Endothelial cell of umbilical vein (primary cell): ENCODE data around the gene LCT. TPM values are rescaled to one million over a fixed set of nuclear protein-coding genes. Genes with fewer than 3 reads are reported as not detected.

Experiments
- BruUV-seq: library from RNA; stranded (reverse); fragments of 400-500 nt; replicated peaks from 2 replicates; lab custom pipeline; 2021; lab: Mats Ljungman, UMichigan
- CTCF ChIA-PET: fragments of 300-600, 350-600 bp; sonication (Branson Sonifier 250); formaldehyde crosslinking; loops from one replicate; lab custom pipeline; 2021; ENCODE audit warnings: antibody characterized with exemption, inconsistent platforms; lab: Charles Lee
- POLR2A ChIA-PET: fragments of 300-600, 350-600 bp; sonication (Branson Sonifier 250); formaldehyde crosslinking; loops from one replicate; lab custom pipeline; 2021; ENCODE audit warnings: antibody characterized with exemption, inconsistent platforms; lab: Charles Lee
- DNase-seq: peaks from one replicate; pipeline ENCODE4 v3.0.0-alpha.2; 2011; ENCODE audit warnings: low read depth, low spot score
- FAIRE-seq: peaks from 2 replicates; lab custom pipeline; 2011; peaks lifted over from hg19 to GRCh38; lab: Jason Lieb, UNC
- H2AFZ ChIP-seq: 2 replicates; pipeline ENCODE4 v1.6.0; 2012; ENCODE audit warnings: low read depth, low read length, control low read depth, inconsistent platforms
- H3K27ac ChIP-seq: 2 replicates; pipeline ENCODE4 v1.5.1; 2011; ENCODE audit warnings: low read depth, mild to moderate bottlenecking, control low read depth, low read length, moderate library complexity; ENCODE audit not compliant: insufficient read depth
- H3K27me3 ChIP-seq, 2 experiments: 2 replicates each; pipeline versions ENCODE4 v1.6.0 to v1.6.1; 2011; ENCODE audit warnings: low read length in 2 of 2, mixed read lengths in 1 of 2; ENCODE audit not compliant: control insufficient read depth in 2 of 2, insufficient read depth in 2 of 2
- H3K36me3 ChIP-seq, 2 experiments: 2 replicates in 1 of 2; 3 replicates in 1 of 2; pipeline ENCODE4 v1.5.1; 2011; ENCODE audit warnings: low read length in 2 of 2, mild to moderate bottlenecking in 1 of 2, moderate library complexity in 1 of 2; ENCODE audit not compliant: control insufficient read depth in 2 of 2, insufficient read depth in 2 of 2; ENCODE audit errors: extremely low read depth in 1 of 2
- H3K4me1 ChIP-seq: 3 replicates; pipeline ENCODE4 v1.5.1; 2011; ENCODE audit warnings: mild to moderate bottlenecking, low read length; ENCODE audit not compliant: control insufficient read depth, insufficient read depth; ENCODE audit errors: extremely low read depth
- H3K4me2 ChIP-seq: 2 replicates; pipeline ENCODE4 v1.6.1; 2011; ENCODE audit warnings: low read length, control low read depth, mixed read lengths; ENCODE audit not compliant: insufficient read depth
- H3K4me3 ChIP-seq, 3 experiments: fragments of 200-600 bp in 1 of 3; sonication (generic), shearing (Covaris generic) in 1 of 3; replicated peaks in 1 of 3; 2 replicates each; pipeline ENCODE4 v1.5.1; 2011 to 2016; ENCODE audit warnings: control low read depth in 3 of 3, low read length in 3 of 3, mild to moderate bottlenecking in 2 of 3, inconsistent platforms in 1 of 3, low read depth in 1 of 3, moderate library complexity in 1 of 3; ENCODE audit not compliant: insufficient read depth in 1 of 3
- H3K79me2 ChIP-seq: 2 replicates; pipeline ENCODE4 v1.6.0; 2012; ENCODE audit warnings: low read length, inconsistent platforms; ENCODE audit not compliant: control insufficient read depth, insufficient read depth
- H3K9ac ChIP-seq: replicated peaks from 2 replicates; pipeline ENCODE3; 2011; ENCODE audit warnings: low read length, control low read depth; ENCODE audit not compliant: insufficient read depth; ENCODE audit errors: extremely low read depth
- H3K9me1 ChIP-seq: replicated peaks from 3 replicates; pipeline ENCODE4 v1.6.0; 2011; ENCODE audit warnings: mild to moderate bottlenecking, low read length; ENCODE audit not compliant: control insufficient read depth, insufficient read depth; ENCODE audit errors: extremely low read depth
- H3K9me3 ChIP-seq: replicated peaks from 2 replicates; pipeline ENCODE4 v1.5.1; 2012; ENCODE audit warnings: low read length, inconsistent platforms; ENCODE audit not compliant: control insufficient read depth, insufficient read depth
- H4K20me1 ChIP-seq: replicated peaks from 2 replicates; pipeline ENCODE3; 2011; ENCODE audit warnings: mild to moderate bottlenecking, low read length; ENCODE audit not compliant: control insufficient read depth, insufficient read depth; ENCODE audit errors: extremely low read depth
- EZH2 ChIP-seq: IDR thresholded peaks from 2 replicates; pipeline ENCODE4 v1.6.1; 2012; ENCODE audit warnings: borderline replicate concordance, low read depth, mild to moderate bottlenecking, moderate library complexity, low read length, inconsistent platforms; ENCODE audit not compliant: severe bottlenecking
- FOS ChIP-seq: IDR thresholded peaks from 2 replicates; pipeline ENCODE4 v1.6.1; 2011; ENCODE audit warnings: mild to moderate bottlenecking, low read length, moderate library complexity, borderline replicate concordance; ENCODE audit not compliant: insufficient read depth
- GATA2 ChIP-seq: IDR thresholded peaks from 2 replicates; pipeline ENCODE4 v1.7.0; 2011; ENCODE audit warnings: low read depth, mild to moderate bottlenecking, moderate library complexity, mixed read lengths, low read length; ENCODE audit not compliant: insufficient read length, insufficient read depth
- JUN ChIP-seq: IDR thresholded peaks from 2 replicates; pipeline ENCODE4 v1.6.1; 2011; ENCODE audit warnings: borderline replicate concordance, low read depth; ENCODE audit not compliant: insufficient read length, insufficient read depth
- MAX ChIP-seq: IDR thresholded peaks from 2 replicates; pipeline ENCODE4 v1.6.1; 2011; ENCODE audit not compliant: insufficient read depth, insufficient read length
- MYC ChIP-seq: IDR thresholded peaks from one replicate; pipeline ENCODE4 v1.6.1; 2011; ENCODE audit warnings: mild to moderate bottlenecking, low read depth, low read length
- POLR2A ChIP-seq: IDR thresholded peaks from 2 replicates; pipeline ENCODE4 v1.6.1; 2012; ENCODE audit warnings: low read depth, mild to moderate bottlenecking, control low read depth, low read length
- POLR2AphosphoS5 ChIP-seq: IDR thresholded peaks from 2 replicates; pipeline ENCODE4 v1.6.1; 2012; ENCODE audit warnings: low read depth, mild to moderate bottlenecking, control low read depth, low read length, moderate library complexity; ENCODE audit not compliant: insufficient read depth
- dilution Hi-C: fragments of 300-500 bp; cut with MboI; formaldehyde crosslinking; loops from one replicate; pipeline ENCODE4 v1.15.0; 2019; ENCODE audit warnings: low sequenced_read_pairs; ENCODE audit not compliant: extremely low pct_ligation_motif_present
- intact Hi-C: fragments of 100-400 bp; cut with micrococcal nuclease; formaldehyde crosslinking; loops from one replicate; pipeline ENCODE4 v1.10.0; 2022
- polyA plus RNA-seq, 4 experiments: library from polyadenylated mRNA; depleted of rRNA in 3 of 4; stranded (reverse) in 3 of 4; unstranded in 1 of 4; fragments of >200 nt; gene quantifications; 2 replicates each; pipeline versions ENCODE4 v1.2.1 to v1.2.3, GENCODE V29; 2011 to 2012; ENCODE audit warnings: missing spikeins in 1 of 4
- total RNA-seq: library from RNA; stranded (reverse); gene quantifications from 2 replicates; pipeline ENCODE4 v1.2.3, GENCODE V29; 2021
- TF ChIP-seq, protein P1 (sequence below), 2 donors: IDR thresholded peaks; 1 replicate in 1 of 2; 2 replicates in 1 of 2; pipeline ENCODE4 v1.5.1; 2011; ENCODE audit warnings: low read length in 2 of 2, mild to moderate bottlenecking in 2 of 2, moderate library complexity in 2 of 2, control low read depth in 1 of 2, inconsistent platforms in 1 of 2, low read depth in 1 of 2; ENCODE audit not compliant: insufficient read depth in 1 of 2; ENCODE audit errors: extremely low read depth in 1 of 2

The LCT gene
- total and polyA plus RNA-seq, 2 donors (not counting 3 experiments of a cell fraction or from before 2014, with no cell fraction given): 0.07 TPM; not detected in 1

DNA sequence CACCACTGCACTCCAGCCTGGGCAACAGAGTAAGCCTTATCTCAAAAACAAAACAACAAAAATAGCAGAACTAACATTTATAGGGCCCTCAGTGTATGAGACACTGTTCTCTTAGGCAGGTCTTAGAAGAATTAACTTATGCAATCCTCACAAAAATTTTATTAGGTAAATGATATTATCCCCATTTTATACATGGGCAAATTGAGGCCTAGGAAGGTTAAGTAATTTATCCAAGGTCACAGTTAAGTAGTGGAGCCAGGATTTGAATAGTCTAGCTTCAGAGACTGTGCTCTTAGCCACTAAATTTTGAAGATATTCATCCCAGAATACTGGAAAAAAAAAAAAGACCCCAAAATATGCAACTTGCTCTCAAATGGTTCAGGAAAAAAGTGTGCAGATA, 16.4 kb upstream of the LCT start:
- intact Hi-C loops: no loop called here
- TF ChIP-seq FOS (no peak), MYC (no peak), JUN (no peak), GATA2 (no peak), POLR2A (no peak), MAX (no peak), EZH2 (no peak), POLR2AphosphoS5 (no peak)
- TF ChIP-seq, protein P1, sequence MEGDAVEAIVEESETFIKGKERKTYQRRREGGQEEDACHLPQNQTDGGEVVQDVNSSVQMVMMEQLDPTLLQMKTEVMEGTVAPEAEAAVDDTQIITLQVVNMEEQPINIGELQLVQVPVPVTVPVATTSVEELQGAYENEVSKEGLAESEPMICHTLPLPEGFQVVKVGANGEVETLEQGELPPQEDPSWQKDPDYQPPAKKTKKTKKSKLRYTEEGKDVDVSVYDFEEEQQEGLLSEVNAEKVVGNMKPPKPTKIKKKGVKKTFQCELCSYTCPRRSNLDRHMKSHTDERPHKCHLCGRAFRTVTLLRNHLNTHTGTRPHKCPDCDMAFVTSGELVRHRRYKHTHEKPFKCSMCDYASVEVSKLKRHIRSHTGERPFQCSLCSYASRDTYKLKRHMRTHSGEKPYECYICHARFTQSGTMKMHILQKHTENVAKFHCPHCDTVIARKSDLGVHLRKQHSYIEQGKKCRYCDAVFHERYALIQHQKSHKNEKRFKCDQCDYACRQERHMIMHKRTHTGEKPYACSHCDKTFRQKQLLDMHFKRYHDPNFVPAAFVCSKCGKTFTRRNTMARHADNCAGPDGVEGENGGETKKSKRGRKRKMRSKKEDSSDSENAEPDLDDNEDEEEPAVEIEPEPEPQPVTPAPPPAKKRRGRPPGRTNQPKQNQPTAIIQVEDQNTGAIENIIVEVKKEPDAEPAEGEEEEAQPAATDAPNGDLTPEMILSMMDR (IDR thresholded peaks at IDR 0.05; ENCODE audit: extremely low read depth in 1 of 2, insufficient read depth in 1 of 2, low read depth in 1 of 2, low read length in 2 of 2): no peak
- Histone ChIP-seq H3K4me1 (no peaks in the 10 kb centered on the region), H3K79me2 (no peaks in the 10 kb centered on the region), H3K9ac (no peak overlapping the region), H4K20me1 (no peaks in the 10 kb centered on the region), H3K27ac (no peak overlapping the region), H3K27me3 (no peaks in the 10 kb centered on the region), H3K4me2 (no peak overlapping the region), H2AFZ (no peak overlapping the region), H3K36me3 (no peaks in the 10 kb centered on the region), H3K9me1 (no peaks in the 10 kb centered on the region), H3K4me3 (no peak overlapping the region), H3K9me3 (no peaks in the 10 kb centered on the region)
- no TSS peak for BruUV-seq
- CTCF ChIA-PET: no interaction called here
- FAIRE-seq (no peak), DNase-seq (no peak)
- POLR2A ChIA-PET: no interaction called here
- dilution Hi-C loops: no loop called here
